HG03520 (cell line): ENCODE measurements around the gene PSD4.

Source experiments
- ATAC-seq: cut with Tn5 transposase; IDR thresholded peaks from one replicate; pipeline ENCODE4 v1.9.1; 2021; ENCODE audit warnings: mild to moderate bottlenecking, moderate library complexity; ENCODE audit not compliant: unreplicated experiment

PSD4 gene

DNA sequence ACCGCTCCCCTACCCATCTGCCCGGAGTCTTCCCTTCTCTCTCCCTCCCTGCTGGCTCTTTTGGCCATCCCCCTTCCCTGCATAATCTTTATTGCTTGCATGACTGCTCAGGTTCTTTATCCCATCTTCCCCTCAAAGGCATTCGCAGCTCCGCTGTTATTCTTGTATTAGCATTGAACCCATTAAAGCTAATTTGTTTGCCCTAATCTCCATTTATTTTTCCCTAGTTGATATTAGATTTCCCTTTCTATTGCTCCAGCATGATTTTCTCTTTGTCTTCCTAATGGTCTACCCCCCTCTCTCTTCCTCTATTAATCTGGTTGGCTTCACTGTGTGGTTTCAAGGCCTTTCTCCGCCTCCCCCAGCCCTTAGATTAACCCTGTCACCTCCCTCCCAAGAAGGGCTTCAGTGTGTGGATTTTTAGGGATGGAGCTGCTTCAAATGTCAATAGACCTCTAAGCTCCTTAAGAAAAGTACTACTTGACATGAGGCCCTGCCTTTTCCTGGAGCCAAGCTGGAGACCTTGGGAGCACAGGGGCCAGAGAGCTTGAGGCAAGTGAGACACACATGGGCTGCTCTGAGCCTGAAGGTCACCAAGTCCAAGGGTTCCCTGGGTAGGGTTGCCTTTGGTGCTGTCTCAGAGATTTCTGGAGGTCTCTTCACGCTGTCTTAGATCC, 84.8 kb downstream of the PSD4 start:
- ATAC-seq: no peak
